ENCODE data around the gene DUS3L. TPM values are rescaled to one million over a fixed set of nuclear protein-coding genes. Genes with fewer than 3 reads are reported as not detected.

The DUS3L gene
- total RNA-seq, 1 experiment from 2014 or later = 33.2 TPM

DNA sequence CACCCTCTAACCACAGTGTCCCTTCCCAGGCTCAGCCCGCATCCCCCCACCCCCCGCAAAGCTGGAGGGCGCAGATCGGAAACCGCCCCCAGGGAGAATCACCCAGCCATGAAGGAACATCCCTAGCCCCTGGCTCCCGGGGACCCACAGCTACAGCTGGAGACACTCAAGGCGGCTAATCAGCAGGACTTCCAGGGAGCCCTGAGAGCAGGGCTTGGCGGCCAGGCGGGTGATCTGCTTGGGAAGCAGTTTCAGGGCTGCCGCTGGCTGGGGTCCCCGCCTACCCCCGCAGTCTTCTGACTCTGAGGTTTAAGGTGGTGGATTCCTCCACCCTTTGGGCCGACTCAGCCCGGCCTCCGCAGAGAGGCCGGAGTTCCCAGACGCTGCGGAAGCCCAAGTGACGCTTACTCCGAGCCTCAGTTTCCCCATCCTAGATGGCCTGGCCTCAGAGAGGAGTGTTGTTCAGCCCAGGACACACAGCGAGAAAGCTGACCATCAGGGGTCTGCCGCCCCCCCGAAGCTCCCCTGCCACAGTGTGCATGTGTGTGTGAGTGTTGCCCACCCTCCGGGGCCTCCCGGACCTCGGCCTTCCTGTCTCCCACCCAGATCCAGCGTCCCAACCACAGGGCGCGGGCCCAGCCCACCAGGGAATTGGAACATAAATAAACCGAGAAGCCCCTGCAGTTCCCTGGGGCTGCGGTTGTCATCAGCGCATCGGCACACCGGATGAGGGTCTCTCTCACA lies 38.8 kb upstream of the DUS3L start:
- CTCF ChIA-PET = interaction anchor here (0.6 kb wide), 1 partner anchor 8 kb away, joined by 3 read pairs; no protein-coding TSS in a partner anchor
- intact Hi-C loops (cut with micrococcal nuclease; ENCODE audit: unreplicated experiment) = no loop called here
- H3K4me3 Mint-ChIP-seq (ENCODE audit: low read depth, unreplicated experiment) = no peak overlapping the region
- no TSS peak for BruUV-seq (replicated peaks)
- TF ChIP-seq, protein P1, sequence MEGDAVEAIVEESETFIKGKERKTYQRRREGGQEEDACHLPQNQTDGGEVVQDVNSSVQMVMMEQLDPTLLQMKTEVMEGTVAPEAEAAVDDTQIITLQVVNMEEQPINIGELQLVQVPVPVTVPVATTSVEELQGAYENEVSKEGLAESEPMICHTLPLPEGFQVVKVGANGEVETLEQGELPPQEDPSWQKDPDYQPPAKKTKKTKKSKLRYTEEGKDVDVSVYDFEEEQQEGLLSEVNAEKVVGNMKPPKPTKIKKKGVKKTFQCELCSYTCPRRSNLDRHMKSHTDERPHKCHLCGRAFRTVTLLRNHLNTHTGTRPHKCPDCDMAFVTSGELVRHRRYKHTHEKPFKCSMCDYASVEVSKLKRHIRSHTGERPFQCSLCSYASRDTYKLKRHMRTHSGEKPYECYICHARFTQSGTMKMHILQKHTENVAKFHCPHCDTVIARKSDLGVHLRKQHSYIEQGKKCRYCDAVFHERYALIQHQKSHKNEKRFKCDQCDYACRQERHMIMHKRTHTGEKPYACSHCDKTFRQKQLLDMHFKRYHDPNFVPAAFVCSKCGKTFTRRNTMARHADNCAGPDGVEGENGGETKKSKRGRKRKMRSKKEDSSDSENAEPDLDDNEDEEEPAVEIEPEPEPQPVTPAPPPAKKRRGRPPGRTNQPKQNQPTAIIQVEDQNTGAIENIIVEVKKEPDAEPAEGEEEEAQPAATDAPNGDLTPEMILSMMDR (IDR thresholded peaks at IDR 0.05; ENCODE audit: unreplicated experiment) = no peak
- no peak overlapping the region for H3K27ac Mint-ChIP-seq (ENCODE audit: unreplicated experiment)
- no peaks in the 10 kb centered on the region for H3K4me1 Mint-ChIP-seq (ENCODE audit: low read depth, unreplicated experiment)
- DNase-seq = no peak
- H3K27me3 Mint-ChIP-seq (ENCODE audit: unreplicated experiment) = no peaks in the 10 kb centered on the region
- no peaks in the 10 kb centered on the region for H3K9me3 Mint-ChIP-seq (ENCODE audit: low read depth, unreplicated experiment)
- peaks cover 12% of the 10 kb centered on the region for H3K36me3 Mint-ChIP-seq (ENCODE audit: insufficient read depth, unreplicated experiment)

DNA sequence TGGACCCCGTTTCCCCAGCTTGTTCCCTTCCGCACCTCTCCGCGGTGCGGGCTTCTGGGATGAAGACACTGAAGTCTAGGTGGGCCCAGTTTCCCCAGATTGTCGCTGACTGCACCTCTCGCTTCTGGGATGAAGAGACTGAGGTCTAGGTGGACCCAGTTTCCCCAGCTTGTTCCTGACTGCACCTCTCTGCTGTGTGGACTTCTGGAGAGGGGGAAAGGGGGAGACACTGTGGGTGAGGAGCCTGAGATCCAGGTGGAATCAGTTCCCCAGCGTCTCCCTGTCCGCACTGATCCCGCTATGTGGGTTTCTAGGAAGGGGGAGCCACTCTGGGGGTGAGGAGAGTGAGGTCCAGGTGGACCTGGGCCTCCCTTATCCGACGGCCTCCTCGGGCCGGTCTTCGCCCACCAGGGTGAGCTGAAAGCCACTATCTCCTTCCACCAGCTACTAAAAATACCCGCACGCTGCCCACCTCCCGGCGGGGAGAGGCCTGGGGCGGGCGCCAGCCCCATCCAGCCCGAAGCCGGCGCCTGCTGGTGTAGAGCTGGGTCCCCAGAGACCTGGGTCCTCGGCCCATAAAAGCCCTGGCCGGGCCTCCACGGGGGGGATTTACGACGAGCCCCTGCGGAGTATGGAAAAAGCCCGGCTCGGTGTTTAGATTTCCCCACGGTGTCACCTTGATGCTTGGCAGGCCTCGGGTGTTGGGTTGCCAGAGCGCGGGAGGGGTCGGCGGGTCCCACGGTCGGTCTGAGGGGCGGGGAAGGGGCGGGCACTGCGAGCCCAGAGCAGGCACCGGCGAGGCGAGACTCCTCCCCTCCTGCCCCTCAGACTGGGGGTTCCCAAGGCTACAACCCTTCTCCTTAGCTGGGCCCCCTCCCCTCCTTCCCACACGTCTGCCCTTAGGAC lies 38.0 kb upstream of the DUS3L start:
- intact Hi-C loops (cut with micrococcal nuclease; ENCODE audit: unreplicated experiment) = no loop called here
- Mint-ChIP-seq H3K36me3 (ENCODE audit: insufficient read depth, unreplicated experiment) (peaks cover 12% of the 10 kb centered on the region), H3K27me3 (ENCODE audit: unreplicated experiment) (no peaks in the 10 kb centered on the region), H3K27ac (ENCODE audit: unreplicated experiment) (no peak overlapping the region), H3K4me3 (ENCODE audit: low read depth, unreplicated experiment) (peak overlapping the region; percentile 72), H3K4me1 (ENCODE audit: low read depth, unreplicated experiment) (no peaks in the 10 kb centered on the region), H3K9me3 (ENCODE audit: low read depth, unreplicated experiment) (no peaks in the 10 kb centered on the region)
- BruUV-seq (replicated peaks) = no TSS peak
- CTCF ChIA-PET = interaction anchor here (1.3 kb wide), 1 partner anchor 25 kb away, joined by 7 read pairs; no protein-coding TSS in a partner anchor
- TF ChIP-seq, protein P1 (IDR thresholded peaks at IDR 0.05; ENCODE audit: unreplicated experiment) = no peak
- no peak for DNase-seq

DNA sequence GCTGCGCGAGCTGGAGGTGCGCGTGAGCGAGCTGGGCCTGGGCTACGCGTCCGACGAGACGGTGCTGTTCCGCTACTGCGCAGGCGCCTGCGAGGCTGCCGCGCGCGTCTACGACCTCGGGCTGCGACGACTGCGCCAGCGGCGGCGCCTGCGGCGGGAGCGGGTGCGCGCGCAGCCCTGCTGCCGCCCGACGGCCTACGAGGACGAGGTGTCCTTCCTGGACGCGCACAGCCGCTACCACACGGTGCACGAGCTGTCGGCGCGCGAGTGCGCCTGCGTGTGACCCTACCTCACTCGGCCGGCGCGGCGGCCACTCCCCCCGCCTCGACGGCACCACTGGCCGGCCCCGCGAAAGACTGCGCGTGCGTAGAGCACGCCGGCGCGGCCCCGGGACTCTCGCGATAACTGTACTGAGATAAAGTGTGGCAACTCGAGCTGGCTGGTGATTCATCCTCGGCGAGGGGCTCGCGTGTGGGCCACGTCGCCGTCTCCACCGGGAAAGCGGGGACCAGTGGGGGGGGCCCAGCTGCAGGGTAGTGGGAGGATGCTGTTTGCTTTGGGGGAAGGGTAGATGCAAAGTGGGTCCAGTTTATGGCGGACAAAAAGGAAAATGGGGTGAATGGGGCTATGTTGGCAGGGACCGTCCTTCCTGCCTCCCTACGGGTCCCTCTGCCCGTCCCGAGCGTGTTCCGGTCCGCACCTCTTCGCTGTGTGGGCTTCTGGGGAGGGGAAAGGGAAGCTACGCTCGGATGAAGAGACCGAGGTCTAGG lies 37.1 kb upstream of the DUS3L start:
- intact Hi-C loops (cut with micrococcal nuclease; ENCODE audit: unreplicated experiment) = no loop called here
- no TSS peak for BruUV-seq (replicated peaks)
- no peaks in the 10 kb centered on the region for H3K27me3 Mint-ChIP-seq (ENCODE audit: unreplicated experiment)
- H3K4me1 Mint-ChIP-seq (ENCODE audit: low read depth, unreplicated experiment) = peaks cover 2% of the 10 kb centered on the region
- no peak overlapping the region for H3K27ac Mint-ChIP-seq (ENCODE audit: unreplicated experiment)
- TF ChIP-seq, protein P1 (IDR thresholded peaks at IDR 0.05; ENCODE audit: unreplicated experiment) = no peak
- CTCF ChIA-PET = interaction anchor here (0.6 to 1.3 kb wide), 2 partner anchors 24 to 159 kb away, joined by 3 to 7 read pairs; no protein-coding TSS in a partner anchor
- DNase-seq = peak; percentile 77
- H3K9me3 Mint-ChIP-seq (ENCODE audit: low read depth, unreplicated experiment) = no peaks in the 10 kb centered on the region
- peaks cover 12% of the 10 kb centered on the region for H3K36me3 Mint-ChIP-seq (ENCODE audit: insufficient read depth, unreplicated experiment)
- H3K4me3 Mint-ChIP-seq (ENCODE audit: low read depth, unreplicated experiment) = peak overlapping the region; percentile 72

DNA sequence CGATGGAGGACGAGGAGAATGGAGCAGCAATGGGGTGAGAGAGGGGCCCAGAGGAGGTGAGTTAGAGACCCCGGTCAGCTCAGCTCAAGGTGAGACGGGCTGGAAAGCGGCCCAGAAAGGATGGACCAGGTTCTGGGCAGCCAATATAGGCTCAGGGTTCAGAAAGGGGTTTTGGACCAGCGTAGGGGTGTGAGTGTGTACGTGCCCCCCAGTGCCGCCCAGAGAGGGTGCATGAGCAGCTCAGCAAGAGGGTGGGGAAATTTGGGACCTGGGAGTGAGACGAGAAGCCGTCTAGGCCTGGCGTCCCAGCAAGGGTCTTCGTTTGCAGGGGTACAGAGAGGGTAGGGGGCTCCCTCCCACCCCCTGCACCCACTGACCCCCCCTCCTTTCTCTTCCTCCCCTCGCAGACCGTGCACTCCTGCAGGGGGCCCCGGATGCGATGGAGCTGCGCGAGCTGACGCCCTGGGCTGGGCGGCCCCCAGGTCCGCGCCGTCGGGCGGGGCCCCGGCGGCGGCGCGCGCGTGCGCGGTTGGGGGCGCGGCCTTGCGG lies 36.5 kb upstream of the DUS3L start:
- BruUV-seq (replicated peaks) = no TSS peak
- intact Hi-C loops (cut with micrococcal nuclease; ENCODE audit: unreplicated experiment) = no loop called here
- Mint-ChIP-seq H3K9me3 (ENCODE audit: low read depth, unreplicated experiment) (no peaks in the 10 kb centered on the region), H3K4me1 (ENCODE audit: low read depth, unreplicated experiment) (peaks cover 8% of the 10 kb centered on the region), H3K36me3 (ENCODE audit: insufficient read depth, unreplicated experiment) (peaks cover 12% of the 10 kb centered on the region), H3K4me3 (ENCODE audit: low read depth, unreplicated experiment) (peak overlapping the region; percentile 72), H3K27me3 (ENCODE audit: unreplicated experiment) (no peaks in the 10 kb centered on the region), H3K27ac (ENCODE audit: unreplicated experiment) (no peak overlapping the region)
- CTCF ChIA-PET = interaction anchor here (0.6 to 1.3 kb wide), 2 partner anchors 23 to 160 kb away, joined by 3 to 7 read pairs; no protein-coding TSS in a partner anchor
- TF ChIP-seq, protein P1 (IDR thresholded peaks at IDR 0.05; ENCODE audit: unreplicated experiment) = no peak
- no peak for DNase-seq
